Effector CD8-positive, alpha-beta T cell (primary cell): Measurements from ENCODE around the gene IL13RA1.
"Not testable (repeated sequence)": the region's sequence is repeated elsewhere in the genome, so short reads cannot be mapped to it uniquely, and the experiment has no call there.

ENCODE experiments used
- DNase-seq: peaks from one replicate; lab custom pipeline; 2025; lab: John Stamatoyannopoulos, UW

Gene IL13RA1

GRCh38 chrX:118780509-118780908, 53.1 kb downstream of the IL13RA1 start:
- DNase-seq = no peak

DNA sequence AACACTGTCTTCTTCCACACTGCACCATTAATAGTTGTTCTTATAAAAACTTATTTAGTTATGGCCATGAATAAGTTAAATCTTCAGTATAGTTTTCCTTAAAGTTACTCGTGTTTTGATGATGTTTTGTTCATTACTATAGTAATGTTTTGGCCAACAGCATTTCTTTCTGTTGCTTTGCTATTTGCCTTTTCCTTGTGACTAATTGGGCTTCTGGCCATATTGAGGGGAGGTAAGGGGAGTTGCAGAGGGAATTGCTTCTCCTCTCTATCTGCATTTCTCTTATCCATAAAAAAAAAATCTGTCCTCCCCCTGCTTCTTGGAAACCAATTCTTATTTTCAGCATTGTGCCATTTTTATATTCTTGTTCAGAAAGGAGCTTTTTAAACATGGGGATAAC, 53.5 kb downstream of the IL13RA1 start:
- DNase-seq = no peak

DNA sequence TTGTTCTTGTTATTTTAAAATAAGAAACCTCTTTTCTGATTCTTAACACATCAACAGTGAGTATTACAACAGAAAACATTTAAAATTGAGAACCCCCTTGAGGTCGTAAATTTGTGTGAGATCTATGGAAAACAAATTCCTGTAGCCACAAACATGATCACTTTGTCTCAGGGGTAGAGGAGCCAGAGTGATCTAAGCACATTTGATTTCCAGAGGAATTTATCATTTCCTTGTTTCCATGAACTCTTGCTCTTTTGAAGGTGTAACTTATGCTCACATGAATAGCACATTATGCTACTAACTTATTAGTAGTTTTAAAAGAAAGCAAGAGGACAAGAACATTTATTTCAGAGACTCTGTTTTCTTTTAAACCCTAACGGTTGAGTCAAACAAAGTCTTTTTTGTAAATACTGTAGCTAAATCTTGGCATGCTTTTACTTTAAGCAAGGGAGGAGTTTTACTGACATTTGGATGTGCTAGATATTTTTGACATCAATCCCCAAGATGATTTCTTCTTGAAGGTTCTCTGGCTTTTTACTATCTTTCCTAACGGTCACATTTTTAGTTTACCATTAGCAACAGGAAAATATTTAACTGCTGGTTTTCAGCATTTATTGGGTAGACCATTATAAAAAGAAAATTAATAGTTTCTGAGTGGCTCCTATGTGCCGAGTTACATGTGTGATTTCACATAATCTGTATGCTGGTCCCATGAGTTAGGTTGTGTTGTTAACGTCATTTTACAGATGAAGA, 68.3 kb downstream of the IL13RA1 start:
- no peak for DNase-seq

DNA sequence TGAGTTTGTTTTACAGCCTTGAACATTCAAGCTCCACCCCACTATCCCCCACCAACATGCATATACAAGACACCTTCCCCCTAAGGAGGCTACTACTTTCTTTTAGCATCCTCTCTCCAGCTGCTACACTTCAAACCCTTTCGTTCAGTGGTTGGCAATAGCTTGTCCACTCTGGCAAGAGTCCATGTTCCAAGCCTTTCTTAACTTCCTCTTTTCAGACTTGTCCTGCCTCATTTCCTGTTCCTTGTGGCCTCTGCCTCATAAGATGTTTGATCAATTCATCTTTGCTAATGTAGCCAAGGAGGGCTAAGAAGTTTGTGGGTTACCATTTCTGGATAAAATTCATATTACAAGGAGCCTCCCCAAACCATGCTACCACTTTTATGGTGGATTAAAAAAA, 75.5 kb downstream of the IL13RA1 start:
- DNase-seq = no peak

DNA sequence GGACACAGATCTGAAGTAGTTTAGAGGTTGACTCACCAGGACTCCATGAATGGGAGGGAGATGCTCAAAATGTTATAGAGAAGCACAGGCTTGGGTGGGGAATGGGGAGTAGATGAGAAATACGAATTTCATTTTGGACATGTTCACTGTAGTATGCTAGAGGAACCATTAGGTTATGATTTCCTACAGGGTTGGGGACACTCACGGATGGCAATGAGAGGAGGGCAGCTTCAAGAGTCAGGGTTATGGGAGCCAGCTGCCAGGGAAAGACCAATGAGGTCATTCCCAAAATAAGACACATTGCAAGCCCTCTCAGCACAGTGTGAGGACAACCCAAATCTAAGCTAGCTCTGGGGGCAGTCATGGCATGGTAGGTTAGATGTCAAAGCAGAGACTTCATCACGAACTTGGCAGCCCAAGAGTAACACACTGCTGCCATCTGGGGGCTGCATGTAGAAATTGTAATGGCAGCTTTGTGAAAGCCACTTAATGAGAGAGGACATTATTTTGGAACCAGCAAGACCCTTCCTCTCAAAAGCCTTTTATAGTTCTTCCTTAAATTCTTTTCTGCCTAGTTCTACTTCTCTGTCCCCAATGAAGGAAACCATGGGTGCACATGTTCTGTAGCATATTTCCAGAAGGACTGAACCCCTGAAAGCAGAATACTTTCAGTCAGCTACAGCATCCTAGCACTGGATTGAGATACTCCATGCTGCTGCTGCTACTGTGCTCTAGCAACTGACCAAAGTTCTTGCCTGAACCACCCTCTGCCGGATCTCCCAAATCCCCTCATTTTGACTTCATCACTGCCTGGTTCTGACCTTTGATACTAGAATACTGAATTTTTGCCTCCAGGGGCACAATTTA, 80.0 kb downstream of the IL13RA1 start:
- DNase-seq = no peak

DNA sequence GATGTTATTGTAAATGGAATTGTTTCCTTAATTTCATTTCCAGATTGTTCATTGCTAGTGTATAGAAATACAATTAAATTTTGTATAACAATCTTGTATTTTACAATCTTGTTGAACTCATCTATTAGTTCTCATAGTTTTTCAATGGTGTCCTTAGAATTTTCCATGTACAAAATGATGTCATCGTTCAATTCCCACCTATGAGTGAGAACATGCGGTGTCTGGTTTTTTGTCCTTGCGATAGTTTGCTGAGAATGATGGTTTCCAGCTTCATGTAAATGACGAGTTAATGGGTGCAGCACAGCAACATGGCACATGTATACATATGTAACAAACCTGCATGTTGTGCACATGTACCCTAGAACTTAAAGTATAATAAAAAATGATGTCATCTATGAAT, 89.9 kb downstream of the IL13RA1 start:
- DNase-seq = not testable (repeated sequence)

DNA sequence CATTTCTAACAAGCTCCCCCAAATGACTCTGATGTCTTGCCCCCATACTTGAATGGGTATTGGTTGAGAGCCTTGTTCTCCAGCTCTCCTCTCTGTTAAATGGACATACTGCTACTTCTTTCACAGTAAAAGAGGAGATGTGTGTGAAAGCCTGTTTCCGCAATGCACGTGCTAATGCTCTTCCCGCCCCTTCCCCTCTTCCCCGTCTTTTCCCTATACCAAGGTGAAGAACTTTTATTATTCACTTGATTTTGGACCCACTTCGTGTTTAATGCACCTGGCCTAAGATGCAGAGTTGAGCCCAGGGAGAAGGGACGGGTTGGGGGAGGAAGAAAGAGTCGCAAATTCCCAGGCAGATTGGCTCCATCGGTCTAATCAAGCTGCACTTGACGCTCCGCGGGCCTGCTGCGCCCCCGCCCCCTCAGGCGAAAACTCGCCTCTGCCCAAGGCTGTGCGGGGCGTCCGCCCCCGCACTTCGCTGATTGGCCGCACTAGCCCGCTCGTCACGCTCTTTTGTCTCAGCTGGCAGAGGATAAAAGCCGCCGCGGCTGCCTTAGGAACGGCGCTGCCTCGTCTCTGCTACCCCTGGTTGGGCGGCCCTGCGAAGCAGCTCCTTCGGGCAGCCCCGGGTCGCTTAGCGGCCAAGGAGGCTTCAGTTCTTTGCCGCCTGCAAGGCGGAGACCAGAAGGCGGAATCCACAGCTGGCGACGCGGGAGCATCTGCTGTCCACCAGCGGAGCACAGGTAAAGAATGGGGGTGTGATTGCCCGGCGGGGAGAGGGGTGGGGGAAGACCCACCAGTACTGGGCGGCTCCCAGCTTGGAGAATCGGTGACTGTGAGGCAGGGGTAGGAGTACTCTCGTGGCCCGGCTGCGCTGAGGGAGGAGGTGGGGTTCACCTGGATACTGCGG, 96.1 kb downstream of the IL13RA1 start, which contains the start of gene ZCCHC12:
ZCCHC12 (plus strand) TSS at position 562 of the 910 bp plus-strand sequence. CDS start 1,421 bp downstream, outside the sequence.
- DNase-seq = peak; percentile 49

GRCh38 chrX:118824173-118824730, 96.8 kb downstream of the IL13RA1 start:
- DNase-seq = no peak

GRCh38 chrX:118825227-118825626, 97.8 kb downstream of the IL13RA1 start:
- no peak for DNase-seq

- peak; percentile 45 for DNase-seq
These were observed 112.0 kb downstream of the IL13RA1 start for GRCh38 chrX:118839334-118839958.
